GM10248 (cell line): Measurements from ENCODE around the gene KIRREL3.

Experiments used
- CTCF ChIA-PET: fragments of 300-600 bp; sonication (Branson Sonifier 250); formaldehyde crosslinking; extraction: SDS; loops from one replicate; lab custom pipeline; 2021; ENCODE audit warnings: antibody characterized with exemption; lab: Yijun Ruan, JAX
- POLR2A ChIA-PET: fragments of 350-650 bp; sonication (Branson Sonifier 250); formaldehyde crosslinking; extraction: SDS; loops from one replicate; lab custom pipeline; 2020; ENCODE audit warnings: antibody characterized with exemption; lab: Yijun Ruan, JAX
- DNase-seq: peaks from one replicate; pipeline ENCODE4 v3.0.0; 2012; ENCODE audit errors: extremely low spot score
- TF ChIP-seq, protein P1 (sequence below): IDR thresholded peaks from 2 replicates; pipeline ENCODE4 v1.5.1; 2012; ENCODE audit warnings: mild to moderate bottlenecking, low read depth; ENCODE audit errors: extremely low read depth, missing control alignments, control extremely low read depth

KIRREL3 gene

DNA sequence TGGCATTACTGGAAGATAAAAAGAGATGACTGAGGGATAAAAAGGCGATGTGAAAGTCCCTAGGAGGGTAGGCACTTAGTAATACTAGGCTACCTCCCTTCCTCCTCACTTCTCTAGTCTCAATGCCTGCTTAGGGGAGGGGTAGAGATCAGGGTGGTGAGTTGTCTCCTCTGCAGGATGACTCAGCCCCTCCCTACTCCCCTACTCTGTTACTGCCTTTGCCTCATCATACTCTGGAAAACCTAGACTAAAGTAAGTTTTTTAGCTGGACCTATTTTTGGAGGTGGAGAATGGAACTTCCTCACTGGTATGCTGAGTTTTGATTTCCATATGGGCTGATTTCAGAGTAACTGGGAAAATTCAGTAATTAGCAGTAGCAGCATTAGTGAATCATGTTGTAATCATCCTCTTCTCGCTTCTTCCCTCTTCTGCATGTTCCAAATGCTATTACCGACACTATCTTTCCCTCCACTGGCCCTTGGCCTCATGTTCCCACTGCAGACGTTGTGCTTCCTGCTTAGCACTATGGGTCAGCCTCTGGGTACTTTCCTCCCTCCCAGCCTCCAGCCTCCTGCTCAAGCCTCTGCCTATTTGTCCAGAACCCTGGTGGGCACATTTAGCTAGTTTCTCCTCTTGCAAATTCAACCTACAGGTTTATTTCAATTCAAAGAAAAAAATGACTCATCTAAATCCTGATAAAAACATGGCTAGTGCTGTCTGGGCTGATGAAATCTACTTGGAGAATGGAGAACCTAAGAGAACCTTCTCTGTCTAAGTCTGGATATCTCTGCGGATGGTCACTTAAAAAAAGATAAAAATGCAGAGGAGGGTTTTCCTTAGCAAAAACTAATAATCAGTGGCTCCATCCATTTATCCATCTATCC, 363.4 kb downstream of the KIRREL3 start:
- POLR2A ChIA-PET: no interaction called here

DNA sequence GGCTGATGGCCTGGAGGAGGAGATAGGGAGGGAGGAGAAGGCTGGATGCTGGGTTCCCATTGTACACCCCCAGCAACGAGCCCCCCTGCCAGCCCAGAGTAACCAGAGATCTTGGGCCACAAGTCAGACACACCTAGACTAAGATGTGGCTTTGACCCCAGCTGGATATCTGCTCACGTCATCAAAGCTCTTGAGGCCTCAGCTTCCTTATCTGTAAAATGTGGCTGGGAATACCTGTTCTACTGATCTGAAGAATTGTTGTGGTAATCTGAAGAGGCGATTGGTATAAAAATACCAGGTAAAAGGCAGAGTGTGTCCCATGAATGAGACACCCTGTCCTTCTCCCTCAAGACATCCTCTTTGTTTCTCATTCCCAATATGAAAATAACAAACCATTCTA, 365.1 kb downstream of the KIRREL3 start:
- no peak for DNase-seq
- POLR2A ChIA-PET: no interaction called here
- TF ChIP-seq, protein P1, sequence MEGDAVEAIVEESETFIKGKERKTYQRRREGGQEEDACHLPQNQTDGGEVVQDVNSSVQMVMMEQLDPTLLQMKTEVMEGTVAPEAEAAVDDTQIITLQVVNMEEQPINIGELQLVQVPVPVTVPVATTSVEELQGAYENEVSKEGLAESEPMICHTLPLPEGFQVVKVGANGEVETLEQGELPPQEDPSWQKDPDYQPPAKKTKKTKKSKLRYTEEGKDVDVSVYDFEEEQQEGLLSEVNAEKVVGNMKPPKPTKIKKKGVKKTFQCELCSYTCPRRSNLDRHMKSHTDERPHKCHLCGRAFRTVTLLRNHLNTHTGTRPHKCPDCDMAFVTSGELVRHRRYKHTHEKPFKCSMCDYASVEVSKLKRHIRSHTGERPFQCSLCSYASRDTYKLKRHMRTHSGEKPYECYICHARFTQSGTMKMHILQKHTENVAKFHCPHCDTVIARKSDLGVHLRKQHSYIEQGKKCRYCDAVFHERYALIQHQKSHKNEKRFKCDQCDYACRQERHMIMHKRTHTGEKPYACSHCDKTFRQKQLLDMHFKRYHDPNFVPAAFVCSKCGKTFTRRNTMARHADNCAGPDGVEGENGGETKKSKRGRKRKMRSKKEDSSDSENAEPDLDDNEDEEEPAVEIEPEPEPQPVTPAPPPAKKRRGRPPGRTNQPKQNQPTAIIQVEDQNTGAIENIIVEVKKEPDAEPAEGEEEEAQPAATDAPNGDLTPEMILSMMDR: no peak
- CTCF ChIA-PET: interaction anchor here (1.0 kb wide), 1 partner anchor 10 kb away, joined by 3 read pairs; no protein-coding TSS in a partner anchor

More for the DNA sequence above, 363.4 kb downstream of the KIRREL3 start:
- CTCF ChIA-PET: interaction anchor here (1.6 kb wide), 1 partner anchor 36 kb away, joined by 5 read pairs; no protein-coding TSS in a partner anchor
- no peak for DNase-seq
- TF ChIP-seq, protein P1: no peak

DNA sequence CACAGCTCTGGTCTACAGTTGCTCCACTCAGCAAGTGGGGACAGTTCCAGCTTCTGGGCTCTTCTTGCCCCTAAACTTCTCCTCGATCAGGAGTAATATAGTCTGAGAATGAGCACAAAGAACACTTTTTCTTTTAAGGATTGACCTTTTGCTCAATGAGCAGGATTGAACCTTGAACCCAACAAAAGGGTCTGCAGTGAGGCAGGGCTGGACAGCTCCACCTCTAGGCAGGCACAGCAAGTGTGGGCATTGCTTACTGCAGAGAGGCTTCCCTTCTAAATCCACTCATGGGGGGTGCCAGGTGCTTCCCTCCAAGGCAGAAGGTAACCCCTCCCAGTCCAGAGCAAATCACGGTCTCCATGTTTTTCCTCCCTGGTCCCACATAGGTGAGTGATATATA, 365.6 kb downstream of the KIRREL3 start:
- ChIA-PET POLR2A (no interaction called here), CTCF (interaction anchor here (1.0 kb wide), 1 partner anchor 11 kb away, joined by 3 read pairs; no protein-coding TSS in a partner anchor)
- no peak for DNase-seq
- TF ChIP-seq, protein P1: no peak

DNA sequence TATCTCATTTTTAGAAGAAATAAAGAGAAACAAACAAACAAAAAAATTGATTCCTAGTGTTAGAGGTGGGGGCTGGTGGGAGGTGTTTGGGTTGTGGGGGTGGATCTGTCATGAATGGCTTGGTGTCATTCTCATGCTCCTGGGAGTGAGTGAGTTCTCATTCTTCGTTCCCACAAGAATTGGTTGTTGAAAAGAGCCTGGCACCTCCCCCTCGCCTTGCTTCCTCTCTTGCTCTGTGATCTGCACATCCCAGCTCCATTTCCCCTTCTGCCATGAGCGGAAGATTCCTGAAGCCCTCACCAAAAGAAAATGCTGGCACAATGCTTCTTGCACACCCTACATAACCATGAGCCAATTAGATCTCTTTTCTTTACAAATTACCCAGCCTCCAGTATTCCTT, 367.2 kb downstream of the KIRREL3 start:
- TF ChIP-seq, protein P1: no peak
- ChIA-PET CTCF (no interaction called here), POLR2A (no interaction called here)
- DNase-seq: no peak

DNA sequence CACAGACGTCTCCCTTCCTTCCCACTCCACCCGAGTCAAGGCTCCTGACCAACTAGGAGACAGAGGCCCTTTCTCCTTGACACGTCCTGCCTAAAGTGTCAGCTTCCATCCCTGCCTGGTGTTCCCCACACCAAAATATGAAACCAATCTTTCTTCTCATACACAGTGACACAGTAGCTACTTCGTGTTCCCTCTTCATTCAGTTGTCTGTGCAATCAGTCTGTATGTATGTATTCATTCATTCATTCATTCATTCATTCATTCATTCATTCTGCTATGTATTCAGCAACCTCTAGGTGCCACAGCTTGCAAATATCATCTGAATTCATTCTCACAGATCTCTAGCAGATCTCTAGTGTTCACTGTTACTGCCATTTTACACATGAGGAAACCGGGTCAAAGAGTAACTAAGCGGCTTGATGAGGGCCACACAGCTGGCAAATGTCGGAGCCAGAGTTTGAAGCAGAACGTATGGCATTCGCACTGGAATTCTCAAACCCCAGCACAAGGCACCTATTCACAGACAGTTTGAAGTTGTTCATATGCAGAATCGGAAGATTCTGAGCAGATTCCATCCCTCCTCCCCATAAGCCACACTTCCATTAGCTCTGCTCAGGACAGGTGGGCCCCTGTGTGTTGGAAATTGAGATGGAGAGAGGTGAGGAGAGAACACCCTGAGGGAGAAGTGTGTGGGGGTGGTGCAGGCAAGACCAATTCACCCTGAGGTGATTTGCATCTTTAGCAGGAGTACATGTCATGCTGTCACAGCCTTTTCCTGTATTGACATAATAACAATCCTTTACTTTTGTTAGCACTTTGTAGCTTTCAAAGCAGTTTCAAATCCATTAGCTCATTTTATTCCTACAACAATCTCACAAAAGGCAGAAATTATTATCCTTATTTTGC, 369.4 kb downstream of the KIRREL3 start:
- ChIA-PET POLR2A (no interaction called here), CTCF (interaction anchor here (1.2 to 2.8 kb wide), 3 partner anchors 9 to 43 kb away, joined by 3 to 7 read pairs (median 4); no protein-coding TSS in a partner anchor)
- TF ChIP-seq, protein P1: no peak
- no peak for DNase-seq

DNA sequence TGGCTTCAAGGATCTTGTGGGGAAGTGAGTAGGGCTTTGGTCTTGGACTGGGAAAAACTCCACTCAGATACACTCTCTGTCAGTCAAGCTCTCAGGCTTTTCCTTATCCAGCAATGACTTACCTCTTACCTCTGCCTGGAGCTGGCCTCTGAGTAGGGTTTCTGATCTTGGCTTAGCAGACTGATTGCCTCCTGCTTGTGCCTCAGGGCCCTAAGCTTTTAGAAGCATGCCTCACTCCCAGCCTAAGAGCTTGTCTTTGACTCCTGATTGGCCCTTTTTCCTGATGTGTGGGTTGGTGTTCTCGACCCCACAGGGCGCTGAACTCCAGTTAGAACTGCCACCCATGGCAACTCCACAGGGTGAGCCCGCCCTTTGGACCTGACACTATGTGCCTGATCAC, 370.1 kb downstream of the KIRREL3 start:
- no peak for DNase-seq
- ChIA-PET POLR2A (no interaction called here), CTCF (interaction anchor here (1.5 to 2.8 kb wide), 2 partner anchors 8 to 24 kb away, joined by 4 to 7 read pairs; no protein-coding TSS in a partner anchor)
- TF ChIP-seq, protein P1: no peak
